ENCODE data around the gene TCAP. TPM values are rescaled to one million over a fixed set of nuclear protein-coding genes. Genes with fewer than 3 reads are reported as not detected.

The TCAP gene, protein sequence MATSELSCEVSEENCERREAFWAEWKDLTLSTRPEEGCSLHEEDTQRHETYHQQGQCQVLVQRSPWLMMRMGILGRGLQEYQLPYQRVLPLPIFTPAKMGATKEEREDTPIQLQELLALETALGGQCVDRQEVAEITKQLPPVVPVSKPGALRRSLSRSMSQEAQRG
- 0.51 TPM in 1 of 2 replicates, not detected in the other for total RNA-seq

DNA sequence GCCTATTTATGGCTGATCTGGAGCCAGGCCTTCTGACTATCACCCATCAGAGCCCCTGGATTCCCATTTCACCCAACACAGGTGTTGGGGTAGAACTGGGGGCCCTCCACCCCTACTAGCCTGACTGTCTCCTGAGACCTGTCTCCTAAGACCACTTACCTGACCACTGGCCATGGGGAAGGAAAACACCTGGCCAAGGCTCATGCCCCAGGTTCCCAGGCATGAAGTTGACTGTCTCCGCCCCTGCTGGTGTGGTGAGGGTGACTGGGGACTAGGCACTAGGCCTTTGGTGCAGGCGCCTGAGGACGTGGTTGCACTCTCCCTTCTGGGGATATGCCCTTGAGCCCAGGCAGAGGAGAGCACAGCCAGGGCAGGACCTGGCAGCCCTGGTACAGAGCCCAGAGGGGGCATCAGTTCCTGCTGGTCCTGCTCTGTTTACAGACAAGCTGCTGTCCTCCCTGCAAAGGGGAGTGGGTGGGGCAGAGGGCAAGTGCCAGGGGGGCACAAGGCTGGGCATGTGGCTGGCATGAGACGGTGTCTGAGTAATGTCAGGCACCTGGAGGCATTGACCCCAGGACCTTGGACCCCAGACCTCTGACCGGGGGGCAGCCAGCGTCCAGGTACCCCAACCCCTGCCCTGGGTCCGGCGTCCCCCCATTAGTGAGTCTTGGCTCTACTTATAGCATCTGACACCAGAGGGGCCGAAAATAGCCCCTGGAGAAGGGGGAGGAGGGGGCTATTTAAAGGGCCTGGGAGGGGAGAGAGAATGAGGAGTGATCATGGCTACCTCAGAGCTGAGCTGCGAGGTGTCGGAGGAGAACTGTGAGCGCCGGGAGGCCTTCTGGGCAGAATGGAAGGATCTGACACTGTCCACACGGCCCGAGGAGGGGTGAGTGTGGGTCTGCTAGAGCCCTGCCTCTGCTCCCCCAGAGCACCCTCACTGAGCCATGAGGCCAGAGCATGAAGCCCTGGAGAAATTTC lies at the start of gene TCAP:
TSS of gene TCAP (plus strand) at position 769 of the 981 bp plus-strand sequence. CDS start at position 780, 11 bp downstream.
- no peak for FAIRE-seq
- H3K4me3 ChIP-seq (ENCODE audit: low read depth, low read length), result no peak within 1 kb of the TSS
- peaks cover 20% of the 10 kb centered on the region for H3K27me3 ChIP-seq (ENCODE audit: control insufficient read depth, insufficient read depth, low read length)
- H3K36me3 ChIP-seq (ENCODE audit: control insufficient read depth, insufficient read depth, low read length), result peaks cover 7% of the 10 kb centered on the region
- TF ChIP-seq, protein P1, sequence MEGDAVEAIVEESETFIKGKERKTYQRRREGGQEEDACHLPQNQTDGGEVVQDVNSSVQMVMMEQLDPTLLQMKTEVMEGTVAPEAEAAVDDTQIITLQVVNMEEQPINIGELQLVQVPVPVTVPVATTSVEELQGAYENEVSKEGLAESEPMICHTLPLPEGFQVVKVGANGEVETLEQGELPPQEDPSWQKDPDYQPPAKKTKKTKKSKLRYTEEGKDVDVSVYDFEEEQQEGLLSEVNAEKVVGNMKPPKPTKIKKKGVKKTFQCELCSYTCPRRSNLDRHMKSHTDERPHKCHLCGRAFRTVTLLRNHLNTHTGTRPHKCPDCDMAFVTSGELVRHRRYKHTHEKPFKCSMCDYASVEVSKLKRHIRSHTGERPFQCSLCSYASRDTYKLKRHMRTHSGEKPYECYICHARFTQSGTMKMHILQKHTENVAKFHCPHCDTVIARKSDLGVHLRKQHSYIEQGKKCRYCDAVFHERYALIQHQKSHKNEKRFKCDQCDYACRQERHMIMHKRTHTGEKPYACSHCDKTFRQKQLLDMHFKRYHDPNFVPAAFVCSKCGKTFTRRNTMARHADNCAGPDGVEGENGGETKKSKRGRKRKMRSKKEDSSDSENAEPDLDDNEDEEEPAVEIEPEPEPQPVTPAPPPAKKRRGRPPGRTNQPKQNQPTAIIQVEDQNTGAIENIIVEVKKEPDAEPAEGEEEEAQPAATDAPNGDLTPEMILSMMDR (IDR thresholded peaks at IDR 0.05; ENCODE audit: insufficient read depth, low read length, severe bottlenecking), result no peak
- no peak for DNase-seq (ENCODE audit: low read depth)

DNA sequence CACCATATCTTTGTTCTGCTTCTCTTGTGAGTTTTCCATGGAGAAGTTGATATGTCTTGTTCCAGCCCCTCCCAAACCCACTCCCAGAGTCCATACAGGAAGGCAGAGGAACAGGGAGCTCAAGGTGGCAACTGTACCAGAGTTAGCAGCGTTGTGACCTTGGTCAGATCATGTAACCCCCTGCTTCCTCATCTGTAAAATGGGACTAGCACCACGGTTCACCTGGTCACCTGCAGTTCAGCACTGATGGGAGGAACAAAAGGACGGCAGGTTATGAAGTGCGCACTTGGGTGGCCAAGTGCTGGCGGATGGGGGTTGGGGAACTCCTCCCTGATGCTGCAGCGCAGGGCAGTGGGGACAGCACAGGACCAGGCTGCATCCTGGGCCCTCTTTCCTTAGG lies 49.7 kb upstream of the TCAP start:
- no peak for DNase-seq (ENCODE audit: low read depth)
- Histone ChIP-seq H3K36me3 (ENCODE audit: control insufficient read depth, insufficient read depth, low read length) (no peaks in the 10 kb centered on the region), H3K4me3 (ENCODE audit: low read depth, low read length) (no peak overlapping the region), H3K27me3 (ENCODE audit: control insufficient read depth, insufficient read depth, low read length) (peaks cover 15% of the 10 kb centered on the region)
- FAIRE-seq, result no peak
- TF ChIP-seq, protein P1 (IDR thresholded peaks at IDR 0.05; ENCODE audit: insufficient read depth, low read length, severe bottlenecking), result no peak

DNA sequence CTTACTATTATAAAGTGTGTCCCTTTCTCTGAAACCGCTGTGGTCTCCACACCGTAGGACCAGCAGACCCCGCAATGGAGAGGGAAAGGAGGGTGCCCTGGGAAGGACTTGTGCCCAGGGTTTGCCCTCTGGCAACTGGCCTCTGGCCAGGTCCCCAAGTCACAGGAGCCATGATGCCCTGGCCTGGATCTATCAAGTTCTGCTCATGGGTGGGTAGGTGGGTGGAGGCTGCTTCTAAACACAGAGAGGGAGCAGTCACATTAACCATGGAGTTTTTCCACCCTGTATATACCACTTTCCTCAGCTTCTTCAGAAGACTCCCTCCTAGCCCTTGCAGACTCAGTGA lies 48.1 kb upstream of the TCAP start:
- H3K27me3 ChIP-seq (ENCODE audit: control insufficient read depth, insufficient read depth, low read length), result peaks cover 16% of the 10 kb centered on the region
- DNase-seq (ENCODE audit: low read depth), result no peak
- no peaks in the 10 kb centered on the region for H3K36me3 ChIP-seq (ENCODE audit: control insufficient read depth, insufficient read depth, low read length)
- peak; percentile 32 for FAIRE-seq
- H3K4me3 ChIP-seq (ENCODE audit: low read depth, low read length), result no peak overlapping the region
- TF ChIP-seq, protein P1 (IDR thresholded peaks at IDR 0.05; ENCODE audit: insufficient read depth, low read length, severe bottlenecking), result no peak

DNA sequence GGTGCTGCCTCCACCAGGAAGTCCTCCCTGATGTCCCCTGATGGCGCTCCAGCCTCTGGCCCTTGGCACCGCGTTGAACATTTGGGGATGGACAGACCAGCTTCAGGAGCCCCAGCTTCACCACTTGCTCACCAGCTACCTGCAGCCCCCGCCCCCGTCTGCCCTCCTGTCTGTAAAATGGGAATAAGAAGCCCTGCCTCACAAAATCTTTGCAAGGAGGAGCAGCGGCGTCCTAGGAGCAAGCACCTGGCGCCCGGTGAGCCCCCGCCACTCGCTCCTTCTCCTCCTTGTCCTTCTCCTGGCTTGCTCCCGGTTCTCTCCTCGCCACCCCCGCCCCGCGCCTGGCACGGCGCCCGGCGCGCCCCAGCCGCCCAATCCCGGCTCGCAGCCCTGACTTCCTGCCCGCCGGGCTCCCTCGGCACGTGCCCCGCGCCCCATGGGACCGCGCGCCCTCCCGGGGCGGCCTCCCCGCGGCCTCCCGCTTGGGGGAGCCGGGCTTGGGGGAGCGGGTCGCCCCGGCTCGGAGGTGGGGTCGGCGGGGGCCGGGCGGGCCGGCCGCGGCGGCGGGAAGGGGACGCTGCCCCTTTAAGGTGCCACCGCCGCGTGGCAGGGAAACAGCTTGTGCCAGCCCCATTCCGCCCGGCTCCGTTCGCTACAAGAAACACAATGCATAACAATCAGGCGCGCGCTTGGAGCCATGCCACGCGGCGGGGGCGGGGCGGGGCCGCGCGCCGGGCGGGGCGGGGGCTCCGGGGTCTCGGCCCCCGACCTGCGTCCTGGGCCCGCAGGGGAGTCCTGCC lies 47.5 kb upstream of the TCAP start:
- Histone ChIP-seq H3K27me3 (ENCODE audit: control insufficient read depth, insufficient read depth, low read length) (peaks cover 16% of the 10 kb centered on the region), H3K36me3 (ENCODE audit: control insufficient read depth, insufficient read depth, low read length) (no peaks in the 10 kb centered on the region), H3K4me3 (ENCODE audit: low read depth, low read length) (peak overlapping the region; percentile 44)
- TF ChIP-seq, protein P1 (IDR thresholded peaks at IDR 0.05; ENCODE audit: insufficient read depth, low read length, severe bottlenecking), result no peak
- DNase-seq (ENCODE audit: low read depth) (peak; percentile 23), FAIRE-seq (no peak)

DNA sequence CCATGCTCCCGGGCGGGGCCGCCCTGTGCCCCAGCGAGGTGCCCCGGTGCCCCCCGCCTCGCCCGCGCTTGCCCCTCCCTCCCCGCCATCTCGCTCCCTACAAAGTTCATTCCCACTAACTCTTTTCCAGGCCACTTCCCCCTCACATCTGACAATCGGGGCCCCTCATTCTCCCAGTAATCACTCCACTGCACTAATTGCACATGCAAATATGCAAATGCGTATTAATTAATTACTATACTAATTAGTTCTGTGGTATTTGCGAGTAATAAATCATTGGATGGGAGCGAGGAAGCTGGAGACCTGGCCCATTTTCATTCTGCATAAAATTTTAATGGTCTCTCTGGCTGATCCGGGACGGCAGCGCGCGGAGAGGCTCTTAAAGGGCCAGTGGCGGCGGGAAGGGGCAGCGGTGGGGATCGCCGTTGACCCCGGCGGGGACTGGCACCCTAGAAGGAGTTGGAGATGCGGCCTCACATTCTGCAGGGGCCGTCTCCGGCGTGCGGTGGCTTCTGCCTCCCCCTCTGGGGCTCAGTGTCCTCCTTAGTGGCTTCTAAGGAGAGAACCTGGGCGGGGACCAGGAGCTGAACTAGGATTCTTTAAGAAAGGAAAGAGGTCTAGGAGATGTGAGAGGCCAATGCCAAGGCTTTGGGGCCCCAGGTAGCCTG lies 46.8 kb upstream of the TCAP start:
- no peaks in the 10 kb centered on the region for H3K36me3 ChIP-seq (ENCODE audit: control insufficient read depth, insufficient read depth, low read length)
- no peak for FAIRE-seq
- peaks cover 16% of the 10 kb centered on the region for H3K27me3 ChIP-seq (ENCODE audit: control insufficient read depth, insufficient read depth, low read length)
- no peak for DNase-seq (ENCODE audit: low read depth)
- TF ChIP-seq, protein P1 (IDR thresholded peaks at IDR 0.05; ENCODE audit: insufficient read depth, low read length, severe bottlenecking), result no peak
- peak overlapping the region; percentile 44 for H3K4me3 ChIP-seq (ENCODE audit: low read depth, low read length)

Measured in bronchial epithelial cell (primary cell).